Stimulated activated CD4-positive, alpha-beta T cell treated with anti-CD3 and anti-CD28 coated beads, Interleukin-2, amount 100 ng/mL, for 4 hours (primary cell): ENCODE data around the gene COL5A2.

Experiments
- DNase-seq: peaks from one replicate; pipeline ENCODE4 v3.0.0-alpha.2; 2020; ENCODE audit warnings: low read depth

The COL5A2 gene

GRCh38 chr2:189178726-189179569 is 613 bp downstream of the COL5A2 start:
- no peak for DNase-seq

GRCh38 chr2:189178054-189178453 is 1.5 kb downstream of the COL5A2 start:
- DNase-seq: no peak

- no peak for DNase-seq
Observed at GRCh38 chr2:189177251-189177840, 2.2 kb downstream of the COL5A2 start.

- DNase-seq: no peak
Observed at GRCh38 chr2:189176516-189176915, 3.0 kb downstream of the COL5A2 start.

GRCh38 chr2:189175869-189176433 is 3.6 kb downstream of the COL5A2 start:
- DNase-seq: no peak

GRCh38 chr2:189171956-189172609 is 7.5 kb downstream of the COL5A2 start:
- DNase-seq: no peak

- no peak for DNase-seq
Observed at GRCh38 chr2:189168856-189169499, 10.6 kb downstream of the COL5A2 start.

GRCh38 chr2:189165656-189166380 is 13.7 kb downstream of the COL5A2 start:
- no peak for DNase-seq

- DNase-seq: no peak
Observed at GRCh38 chr2:189164746-189165145, 14.8 kb downstream of the COL5A2 start.

- DNase-seq: no peak
Observed at GRCh38 chr2:189163889-189164288, 15.7 kb downstream of the COL5A2 start.

- DNase-seq: no peak
Observed at GRCh38 chr2:189162566-189162965, 17.0 kb downstream of the COL5A2 start.

GRCh38 chr2:189161894-189162293 is 17.7 kb downstream of the COL5A2 start:
- DNase-seq: no peak

- DNase-seq: no peak
Observed at GRCh38 chr2:189159717-189160116, 19.8 kb downstream of the COL5A2 start.

- DNase-seq: no peak
Observed at GRCh38 chr2:189159273-189159672, 20.3 kb downstream of the COL5A2 start.

- DNase-seq: no peak
Observed at GRCh38 chr2:189157939-189158338, 21.6 kb downstream of the COL5A2 start.

GRCh38 chr2:189157456-189157855 is 22.1 kb downstream of the COL5A2 start:
- DNase-seq: no peak

GRCh38 chr2:189155795-189156194 is 23.8 kb downstream of the COL5A2 start:
- DNase-seq: no peak

- no peak for DNase-seq
Observed at GRCh38 chr2:189153619-189154018, 25.9 kb downstream of the COL5A2 start.

- DNase-seq: no peak
Observed at GRCh38 chr2:189152483-189152882, 27.1 kb downstream of the COL5A2 start.

- DNase-seq: no peak
Observed at GRCh38 chr2:189151906-189152305, 27.7 kb downstream of the COL5A2 start.

- no peak for DNase-seq
Observed at GRCh38 chr2:189150033-189150432, 29.5 kb downstream of the COL5A2 start.

GRCh38 chr2:189147989-189148388 is 31.6 kb downstream of the COL5A2 start:
- no peak for DNase-seq
